NCI-H1694 treated with DMSO at 0.1 percent for 48 hours (cell line): ENCODE data around the gene HIRIP3.

ENCODE experiments used
- DNase-seq: peaks from one replicate; lab custom pipeline; 2025; lab: John Stamatoyannopoulos, UW

Gene HIRIP3

GRCh38 chr16:29996766-29997250, 1.4 kb upstream of the HIRIP3 start:
- DNase-seq: peak; percentile 2

- peak; percentile 90 for DNase-seq
These were observed 721 bp upstream of the HIRIP3 start, which contains the start of gene INO80E for GRCh38 chr16:29995911-29996765. Gene INO80E, plus strand, starts transcription at chr16:29996241. Its CDS starts 70 bp downstream, at chr16:29996311.

GRCh38 chr16:29994600-29995323, 655 bp downstream of the HIRIP3 start:
- no peak for DNase-seq

GRCh38 chr16:29993903-29994599, 1.4 kb downstream of the HIRIP3 start:
- DNase-seq: no peak

- DNase-seq: no peak
These were observed 2.1 kb downstream of the HIRIP3 start for GRCh38 chr16:29993191-29993902.

GRCh38 chr16:29992344-29992967, 3.0 kb downstream of the HIRIP3 start:
- DNase-seq: no peak

GRCh38 chr16:29991571-29991904, 3.9 kb downstream of the HIRIP3 start:
- DNase-seq: no peak

- no peak for DNase-seq
These were observed 4.4 kb downstream of the HIRIP3 start for GRCh38 chr16:29990883-29991570.

GRCh38 chr16:29990034-29990433, 5.4 kb downstream of the HIRIP3 start:
- DNase-seq: no peak

GRCh38 chr16:29989111-29989858, 6.1 kb downstream of the HIRIP3 start:
- DNase-seq: no peak

- no peak for DNase-seq
These were observed 6.9 kb downstream of the HIRIP3 start for GRCh38 chr16:29988346-29989075.

- no peak for DNase-seq
These were observed 7.9 kb downstream of the HIRIP3 start for GRCh38 chr16:29987371-29988085.

GRCh38 chr16:29986931-29987330, 8.5 kb downstream of the HIRIP3 start:
- no peak for DNase-seq

GRCh38 chr16:29986231-29986630, 9.2 kb downstream of the HIRIP3 start:
- no peak for DNase-seq

GRCh38 chr16:29985271-29985811, 10.1 kb downstream of the HIRIP3 start:
- DNase-seq: no peak

- DNase-seq: no peak
These were observed 10.7 kb downstream of the HIRIP3 start for GRCh38 chr16:29984764-29985147.

GRCh38 chr16:29984137-29984763, 11.2 kb downstream of the HIRIP3 start:
- no peak for DNase-seq
